GM10266 (cell line): Measurements from ENCODE around the gene MAK.
A peak's percentile ranks its signal among the peaks of the same experiment; 100 is the strongest.
"Not testable (repeated sequence)": the region's sequence is repeated elsewhere in the genome, so short reads cannot be mapped to it uniquely, and the experiment has no call there.

Experiments
- DNase-seq: peaks from one replicate; pipeline ENCODE4 v3.0.0; 2012; ENCODE audit errors: extremely low spot score
- CTCF ChIP-seq: IDR thresholded peaks from 2 replicates; pipeline ENCODE4 v1.5.1; 2012; ENCODE audit warnings: mild to moderate bottlenecking, low read depth; ENCODE audit not compliant: control insufficient read depth, insufficient read depth; ENCODE audit errors: missing control alignments

MAK gene

GRCh38 chr6:10722820-10723566, 115.3 kb downstream of the MAK start, which contains the start of gene TMEM14C:
Gene TMEM14C, plus strand, starts transcription at chr6:10723070. Its CDS starts 1,544 bp downstream, at chr6:10724614.
- no peak for TF ChIP-seq CTCF
- DNase-seq = peak; percentile 95

- TF ChIP-seq CTCF = no peak
- no peak for DNase-seq
Measured at GRCh38 chr6:10722570-10722819, 115.8 kb downstream of the MAK start.

- no peak for TF ChIP-seq CTCF
- DNase-seq = no peak
Measured at GRCh38 chr6:10721850-10722569, 116.3 kb downstream of the MAK start.

- DNase-seq = not testable (repeated sequence)
- peak; percentile 15 for TF ChIP-seq CTCF
Measured at GRCh38 chr6:10720960-10721849, 117.1 kb downstream of the MAK start.

GRCh38 chr6:10720265-10720959, 117.9 kb downstream of the MAK start:
- DNase-seq = peak; percentile 38
- TF ChIP-seq CTCF = no peak

- no peak for TF ChIP-seq CTCF
- no peak for DNase-seq
Measured at GRCh38 chr6:10719964-10720264, 118.4 kb downstream of the MAK start.
